ENCODE data around the gene VTI1A. TPM values are rescaled to one million over a fixed set of nuclear protein-coding genes. Genes with fewer than 3 reads are reported as not detected.

The VTI1A gene
- total and polyA plus RNA-seq, 2 experiments from 2014 or later: 26.8 to 31.0 TPM

DNA sequence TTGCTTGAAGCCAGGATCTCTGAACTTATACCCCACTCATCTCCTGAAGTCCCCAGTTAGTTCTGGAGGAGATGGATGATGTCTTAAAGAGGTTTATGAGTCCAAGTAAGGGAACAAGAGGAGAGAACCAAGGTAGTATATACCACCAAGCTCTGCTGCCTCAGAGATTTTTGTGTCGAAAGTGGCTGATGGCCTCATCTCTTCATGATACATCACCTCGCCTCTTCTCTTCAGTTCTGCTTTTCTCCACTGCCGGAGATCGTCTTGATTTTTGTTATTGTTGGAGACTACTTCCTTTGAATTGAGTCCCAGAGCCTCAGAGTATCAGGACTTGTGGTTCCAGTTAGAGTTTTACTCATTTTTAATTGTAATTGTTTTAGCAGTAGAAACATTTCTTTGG is 1.9 kb downstream of the VTI1A start (continued):
- TF ChIP-seq, protein P1, sequence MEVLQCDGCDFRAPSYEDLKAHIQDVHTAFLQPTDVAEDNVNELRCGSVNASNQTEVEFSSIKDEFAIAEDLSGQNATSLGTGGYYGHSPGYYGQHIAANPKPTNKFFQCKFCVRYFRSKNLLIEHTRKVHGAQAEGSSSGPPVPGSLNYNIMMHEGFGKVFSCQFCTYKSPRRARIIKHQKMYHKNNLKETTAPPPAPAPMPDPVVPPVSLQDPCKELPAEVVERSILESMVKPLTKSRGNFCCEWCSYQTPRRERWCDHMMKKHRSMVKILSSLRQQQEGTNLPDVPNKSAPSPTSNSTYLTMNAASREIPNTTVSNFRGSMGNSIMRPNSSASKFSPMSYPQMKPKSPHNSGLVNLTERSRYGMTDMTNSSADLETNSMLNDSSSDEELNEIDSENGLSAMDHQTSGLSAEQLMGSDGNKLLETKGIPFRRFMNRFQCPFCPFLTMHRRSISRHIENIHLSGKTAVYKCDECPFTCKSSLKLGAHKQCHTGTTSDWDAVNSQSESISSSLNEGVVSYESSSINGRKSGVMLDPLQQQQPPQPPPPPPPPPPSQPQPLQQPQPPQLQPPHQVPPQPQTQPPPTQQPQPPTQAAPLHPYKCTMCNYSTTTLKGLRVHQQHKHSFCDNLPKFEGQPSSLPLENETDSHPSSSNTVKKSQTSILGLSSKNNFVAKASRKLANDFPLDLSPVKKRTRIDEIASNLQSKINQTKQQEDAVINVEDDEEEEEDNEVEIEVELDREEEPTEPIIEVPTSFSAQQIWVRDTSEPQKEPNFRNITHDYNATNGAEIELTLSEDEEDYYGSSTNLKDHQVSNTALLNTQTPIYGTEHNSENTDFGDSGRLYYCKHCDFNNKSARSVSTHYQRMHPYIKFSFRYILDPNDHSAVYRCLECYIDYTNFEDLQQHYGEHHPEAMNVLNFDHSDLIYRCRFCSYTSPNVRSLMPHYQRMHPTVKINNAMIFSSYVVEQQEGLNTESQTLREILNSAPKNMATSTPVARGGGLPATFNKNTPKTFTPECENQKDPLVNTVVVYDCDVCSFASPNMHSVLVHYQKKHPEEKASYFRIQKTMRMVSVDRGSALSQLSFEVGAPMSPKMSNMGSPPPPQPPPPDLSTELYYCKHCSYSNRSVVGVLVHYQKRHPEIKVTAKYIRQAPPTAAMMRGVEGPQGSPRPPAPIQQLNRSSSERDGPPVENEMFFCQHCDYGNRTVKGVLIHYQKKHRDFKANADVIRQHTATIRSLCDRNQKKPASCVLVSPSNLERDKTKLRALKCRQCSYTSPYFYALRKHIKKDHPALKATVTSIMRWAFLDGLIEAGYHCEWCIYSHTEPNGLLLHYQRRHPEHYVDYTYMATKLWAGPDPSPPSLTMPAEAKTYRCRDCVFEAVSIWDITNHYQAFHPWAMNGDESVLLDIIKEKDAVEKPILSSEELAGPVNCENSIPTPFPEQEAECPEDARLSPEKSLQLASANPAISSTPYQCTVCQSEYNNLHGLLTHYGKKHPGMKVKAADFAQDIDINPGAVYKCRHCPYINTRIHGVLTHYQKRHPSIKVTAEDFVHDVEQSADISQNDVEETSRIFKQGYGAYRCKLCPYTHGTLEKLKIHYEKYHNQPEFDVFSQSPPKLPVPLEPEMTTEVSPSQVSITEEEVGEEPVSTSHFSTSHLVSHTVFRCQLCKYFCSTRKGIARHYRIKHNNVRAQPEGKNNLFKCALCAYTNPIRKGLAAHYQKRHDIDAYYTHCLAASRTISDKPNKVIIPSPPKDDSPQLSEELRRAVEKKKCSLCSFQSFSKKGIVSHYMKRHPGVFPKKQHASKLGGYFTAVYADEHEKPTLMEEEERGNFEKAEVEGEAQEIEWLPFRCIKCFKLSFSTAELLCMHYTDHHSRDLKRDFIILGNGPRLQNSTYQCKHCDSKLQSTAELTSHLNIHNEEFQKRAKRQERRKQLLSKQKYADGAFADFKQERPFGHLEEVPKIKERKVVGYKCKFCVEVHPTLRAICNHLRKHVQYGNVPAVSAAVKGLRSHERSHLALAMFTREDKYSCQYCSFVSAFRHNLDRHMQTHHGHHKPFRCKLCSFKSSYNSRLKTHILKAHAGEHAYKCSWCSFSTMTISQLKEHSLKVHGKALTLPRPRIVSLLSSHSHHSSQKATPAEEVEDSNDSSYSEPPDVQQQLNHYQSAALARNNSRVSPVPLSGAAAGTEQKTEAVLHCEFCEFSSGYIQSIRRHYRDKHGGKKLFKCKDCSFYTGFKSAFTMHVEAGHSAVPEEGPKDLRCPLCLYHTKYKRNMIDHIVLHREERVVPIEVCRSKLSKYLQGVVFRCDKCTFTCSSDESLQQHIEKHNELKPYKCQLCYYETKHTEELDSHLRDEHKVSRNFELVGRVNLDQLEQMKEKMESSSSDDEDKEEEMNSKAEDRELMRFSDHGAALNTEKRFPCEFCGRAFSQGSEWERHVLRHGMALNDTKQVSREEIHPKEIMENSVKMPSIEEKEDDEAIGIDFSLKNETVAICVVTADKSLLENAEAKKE (CRISPR knock-in tag; IDR thresholded peaks at IDR 0.05): no peak
- TF ChIP-seq STAT1 (IDR thresholded peaks at IDR 0.05; ENCODE audit: unreplicated experiment): no peak
- TF ChIP-seq EZH2 (IDR thresholded peaks at IDR 0.05; ENCODE audit: low read depth, unreplicated experiment): no peak
- no peak for TF ChIP-seq ZNF331 (CRISPR knock-in tag; IDR thresholded peaks at IDR 0.05; ENCODE audit: low read depth)
- TF ChIP-seq JUNB (IDR thresholded peaks at IDR 0.05; ENCODE audit: unreplicated experiment): no peak

DNA sequence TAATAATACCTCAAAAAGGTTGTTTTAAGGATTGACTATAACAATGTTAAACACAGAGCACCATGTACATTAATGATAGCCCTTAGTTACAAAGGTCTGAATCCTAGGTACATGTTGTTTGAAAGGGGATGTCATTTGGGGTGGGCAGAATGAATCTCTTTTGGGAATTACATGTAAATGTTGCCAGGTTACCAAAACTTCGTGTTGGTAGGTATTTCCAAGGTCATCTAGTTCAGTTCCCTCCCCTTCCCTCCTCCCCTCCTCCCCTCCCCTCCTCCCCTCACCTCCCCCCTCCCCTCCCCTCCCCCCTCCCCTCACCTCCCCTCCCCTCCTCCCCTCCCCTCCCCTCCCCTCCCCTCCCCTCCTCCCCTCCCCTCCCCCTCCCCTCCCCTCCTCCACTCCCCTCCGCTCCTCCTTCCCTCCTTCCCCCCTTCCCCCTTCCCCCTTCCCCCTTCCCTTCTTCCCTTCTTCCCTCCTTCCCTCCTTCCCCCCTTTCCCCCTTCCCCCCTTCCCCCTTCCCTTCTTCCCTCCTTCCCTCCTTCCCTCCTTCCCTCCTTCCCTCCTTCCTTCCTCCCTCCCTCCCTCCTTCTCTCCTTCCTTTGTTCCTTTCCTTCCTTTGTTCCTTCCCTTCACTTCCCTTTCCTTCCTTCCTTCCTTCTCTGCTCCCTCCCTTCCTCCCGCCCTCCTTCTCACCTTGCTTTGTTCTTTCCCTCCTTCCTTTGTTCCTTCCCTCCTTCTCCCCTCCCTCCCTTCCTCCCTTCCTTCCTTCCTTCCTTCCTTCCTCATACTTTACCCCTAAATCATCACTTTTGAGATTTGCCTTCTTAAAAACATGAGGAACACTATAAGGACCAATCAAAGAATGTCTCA is 8.1 kb downstream of the VTI1A start:
- Histone ChIP-seq H3K4me2 (no peak overlapping the region), H3K9me2 (ENCODE audit: insufficient read depth) (no peaks in the 10 kb centered on the region), H3K27ac (ENCODE audit: low read depth) (no peak overlapping the region), H3K36me3 (ENCODE audit: insufficient read depth) (no peaks in the 10 kb centered on the region), H4K20me1 (replicated peaks; ENCODE audit: insufficient read depth) (no peaks in the 10 kb centered on the region), H3K79me2 (replicated peaks; ENCODE audit: insufficient read depth) (peaks cover 36% of the 10 kb centered on the region), H3K4me1 (ENCODE audit: insufficient read depth) (no peaks in the 10 kb centered on the region), H3F3A (replicated peaks; ENCODE audit: low read depth) (no peaks in the 10 kb centered on the region), H3K4me3 (no peak overlapping the region), H2AFZ (no peak overlapping the region), H3K27me3 (ENCODE audit: insufficient read depth) (no peaks in the 10 kb centered on the region)
- ATAC-seq: no peak
- Mint-ChIP-seq H3K9me3 (peaks cover 21% of the 10 kb centered on the region), H3K4me3 (no peak overlapping the region), H3K36me3 (ENCODE audit: low read depth) (peaks cover 19% of the 10 kb centered on the region), H3K27me3 (ENCODE audit: insufficient read depth, low read depth, poor library complexity) (no peaks in the 10 kb centered on the region), H3K27ac (no peak overlapping the region), H3K4me1 (no peaks in the 10 kb centered on the region)
- no peak for TF ChIP-seq ZNF331 (CRISPR knock-in tag; IDR thresholded peaks at IDR 0.05; ENCODE audit: low read depth)
- TF ChIP-seq NANOG (IDR thresholded peaks at IDR 0.05; ENCODE audit: borderline replicate concordance): no peak
- no peak for TF ChIP-seq POLR2AphosphoS5 (IDR thresholded peaks at IDR 0.05; ENCODE audit: low read depth)
- peak; percentile 17 for DNase-seq (ENCODE audit: low spot score)
